MCF 10A (cell line): ENCODE results near the gene ARHGAP44. TPM values are rescaled to one million over a fixed set of nuclear protein-coding genes. Genes with fewer than 3 reads are reported as not detected.

Experiments
- Bru-seq: library from RNA; stranded (reverse); fragments of 400-500 nt; gene quantifications from one replicate; lab custom pipeline; 2021; lab: Mats Ljungman, UMichigan
- BruChase-seq, 2 experiments: library from RNA; stranded (reverse); fragments of 400-500 nt; gene quantifications; one replicate each; lab custom pipeline; 2021; lab: Mats Ljungman, UMichigan
- BruUV-seq: library from RNA; stranded (reverse); fragments of 400-500 nt; replicated peaks from 2 replicates; lab custom pipeline; 2021; lab: Mats Ljungman, UMichigan
- CTCF ChIA-PET: fragments of 300-600 bp; sonication (Branson Sonifier 250); formaldehyde crosslinking; extraction: SDS; loops from one replicate; lab custom pipeline; 2021; ENCODE audit warnings: antibody characterized with exemption, inconsistent platforms; lab: Yijun Ruan, JAX
- POLR2A ChIA-PET: fragments of 300-600, 350-650 bp; sonication (Branson Sonifier 250); formaldehyde crosslinking; extraction: SDS; loops from one replicate; lab custom pipeline; 2020; ENCODE audit warnings: antibody characterized with exemption, inconsistent platforms; lab: Yijun Ruan, JAX
- DNase-seq: peaks from one replicate; pipeline ENCODE4 v3.0.0-alpha.2; 2018; ENCODE audit not compliant: unreplicated experiment
- H3K27ac Mint-ChIP-seq: one replicate; pipeline ENCODE4 v1.8.0; 2022; ENCODE audit warnings: mild to moderate bottlenecking, low read depth, mixed read lengths; ENCODE audit not compliant: unreplicated experiment
- H3K27me3 Mint-ChIP-seq: one replicate; pipeline ENCODE4 v1.8.0; 2022; ENCODE audit warnings: mixed read lengths; ENCODE audit not compliant: insufficient read depth, unreplicated experiment
- H3K36me3 Mint-ChIP-seq: one replicate; pipeline ENCODE4 v1.8.0; 2022; ENCODE audit warnings: mild to moderate bottlenecking, moderate library complexity, mixed read lengths; ENCODE audit not compliant: insufficient read depth, unreplicated experiment
- H3K4me1 Mint-ChIP-seq: one replicate; pipeline ENCODE4 v1.8.0; 2022; ENCODE audit warnings: mixed read lengths; ENCODE audit not compliant: insufficient read depth, unreplicated experiment
- H3K4me3 Mint-ChIP-seq: one replicate; pipeline ENCODE4 v1.8.0; 2022; ENCODE audit warnings: mild to moderate bottlenecking, moderate library complexity, mixed read lengths; ENCODE audit not compliant: unreplicated experiment
- H3K9me3 Mint-ChIP-seq: one replicate; pipeline ENCODE4 v1.8.0; 2022; ENCODE audit warnings: mixed read lengths; ENCODE audit not compliant: unreplicated experiment
- intact Hi-C: fragments of 100-400 bp; cut with micrococcal nuclease; formaldehyde crosslinking; loops from 2 replicates; pipeline ENCODE4 v1.14.1; 2022
- long read RNA-seq: library from polyadenylated mRNA; stranded (forward); transcript quantifications from one replicate; pipeline ENCODE4 v2.0.0, GENCODE V29; 2022
- total RNA-seq: library from RNA; stranded (reverse); gene quantifications from 2 replicates; pipeline ENCODE4 v1.2.3, GENCODE V29; 2022
- TF ChIP-seq, protein P1 (sequence below): fragments of 200-600 bp; IDR thresholded peaks from one replicate; pipeline ENCODE4 v1.8.0; 2022; ENCODE audit warnings: antibody characterized with exemption, mild to moderate bottlenecking; ENCODE audit not compliant: unreplicated experiment

Gene ARHGAP44
- total RNA-seq (0.42 and 1.3 TPM in 2 replicates), Bru-seq, nascent RNA (percentile 15 among the genes with signal in this experiment), BruChase-seq, experiment 1, labeled RNA remaining after a 6-hour chase (percentile 16 among the genes with signal in this experiment), BruChase-seq, experiment 2, labeled RNA remaining after a 2-hour chase (percentile 17 among the genes with signal in this experiment)
- long read RNA-seq, partial matches to known transcripts: 1 of 2 reads
- long read RNA-seq, other reads (novel, unspliced or antisense): 1 of 2 reads

GRCh38 chr17:12789481-12790248 is at the start of gene ARHGAP44:
Gene ARHGAP44 (plus strand): TSS chr17:12789498. CDS start chr17:12789839, 341 bp downstream.
- peaks cover 6% of the 10 kb centered on the region for H3K9me3 Mint-ChIP-seq
- TF ChIP-seq, protein P1, sequence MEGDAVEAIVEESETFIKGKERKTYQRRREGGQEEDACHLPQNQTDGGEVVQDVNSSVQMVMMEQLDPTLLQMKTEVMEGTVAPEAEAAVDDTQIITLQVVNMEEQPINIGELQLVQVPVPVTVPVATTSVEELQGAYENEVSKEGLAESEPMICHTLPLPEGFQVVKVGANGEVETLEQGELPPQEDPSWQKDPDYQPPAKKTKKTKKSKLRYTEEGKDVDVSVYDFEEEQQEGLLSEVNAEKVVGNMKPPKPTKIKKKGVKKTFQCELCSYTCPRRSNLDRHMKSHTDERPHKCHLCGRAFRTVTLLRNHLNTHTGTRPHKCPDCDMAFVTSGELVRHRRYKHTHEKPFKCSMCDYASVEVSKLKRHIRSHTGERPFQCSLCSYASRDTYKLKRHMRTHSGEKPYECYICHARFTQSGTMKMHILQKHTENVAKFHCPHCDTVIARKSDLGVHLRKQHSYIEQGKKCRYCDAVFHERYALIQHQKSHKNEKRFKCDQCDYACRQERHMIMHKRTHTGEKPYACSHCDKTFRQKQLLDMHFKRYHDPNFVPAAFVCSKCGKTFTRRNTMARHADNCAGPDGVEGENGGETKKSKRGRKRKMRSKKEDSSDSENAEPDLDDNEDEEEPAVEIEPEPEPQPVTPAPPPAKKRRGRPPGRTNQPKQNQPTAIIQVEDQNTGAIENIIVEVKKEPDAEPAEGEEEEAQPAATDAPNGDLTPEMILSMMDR: no peak
- H3K27me3 Mint-ChIP-seq: peaks cover 21% of the 10 kb centered on the region
- no TSS peak for BruUV-seq
- no peak within 1 kb of the TSS for H3K27ac Mint-ChIP-seq
- H3K36me3 Mint-ChIP-seq: no peaks in the 10 kb centered on the region
- intact Hi-C loops: no loop called here
- POLR2A ChIA-PET: interaction anchor here (0.6 kb wide), 1 partner anchor 20 kb away, joined by 3 read pairs; no protein-coding TSS in a partner anchor
- peak within 1 kb of the TSS; percentile 17 for H3K4me3 Mint-ChIP-seq
- DNase-seq: no peak
- CTCF ChIA-PET: no interaction called here
- no peaks in the 10 kb centered on the region for H3K4me1 Mint-ChIP-seq

DNA sequence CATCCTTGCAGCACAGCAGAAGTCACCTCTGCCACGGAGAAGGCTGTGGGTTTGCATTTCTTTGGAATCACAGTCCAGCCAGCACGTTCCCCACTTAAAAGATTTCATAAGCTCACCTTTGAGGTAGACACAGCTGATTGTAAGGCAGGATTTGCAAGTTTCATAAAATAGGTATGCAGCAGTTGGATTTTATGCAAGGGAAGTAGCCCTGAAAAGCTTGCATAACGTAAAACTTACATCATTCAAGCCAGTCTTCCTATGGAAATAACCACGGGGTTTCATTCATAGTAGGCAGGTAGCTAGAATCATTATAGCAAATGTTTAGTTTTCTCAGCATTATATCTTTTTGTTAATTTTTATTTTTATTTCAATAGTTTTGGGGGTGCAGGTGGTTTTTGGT is 49.8 kb upstream of the ARHGAP44 start:
- POLR2A ChIA-PET: no interaction called here
- BruUV-seq: no TSS peak
- TF ChIP-seq, protein P1: no peak
- intact Hi-C loops: no loop called here
- no peak for DNase-seq
- Mint-ChIP-seq H3K36me3 (no peaks in the 10 kb centered on the region), H3K27ac (no peak overlapping the region), H3K27me3 (peaks cover 31% of the 10 kb centered on the region), H3K4me1 (peaks cover 4% of the 10 kb centered on the region), H3K4me3 (no peak overlapping the region), H3K9me3 (no peaks in the 10 kb centered on the region)
- CTCF ChIA-PET: interaction anchor here (0.6 kb wide), 1 partner anchor 507 kb away, joined by 3 read pairs; no protein-coding TSS in a partner anchor

GRCh38 chr17:12743046-12743445 is 46.3 kb upstream of the ARHGAP44 start:
- no peaks in the 10 kb centered on the region for H3K4me1 Mint-ChIP-seq
- H3K27me3 Mint-ChIP-seq: peaks cover 31% of the 10 kb centered on the region
- ChIA-PET POLR2A (no interaction called here), CTCF (interaction anchor here (0.6 to 2.6 kb wide), 10 partner anchors 8 to 562 kb away, joined by 3 to 24 read pairs (median 6); no protein-coding TSS in a partner anchor)
- no peak overlapping the region for H3K4me3 Mint-ChIP-seq
- intact Hi-C loops: loop anchor here (2.0 kb wide), 1 partner anchor 196 kb away; no protein-coding TSS in a partner anchor
- no TSS peak for BruUV-seq
- TF ChIP-seq, protein P1: no peak
- H3K27ac Mint-ChIP-seq: no peak overlapping the region
- peaks cover 10% of the 10 kb centered on the region for H3K9me3 Mint-ChIP-seq
- peak; percentile 65 for DNase-seq
- no peaks in the 10 kb centered on the region for H3K36me3 Mint-ChIP-seq

DNA sequence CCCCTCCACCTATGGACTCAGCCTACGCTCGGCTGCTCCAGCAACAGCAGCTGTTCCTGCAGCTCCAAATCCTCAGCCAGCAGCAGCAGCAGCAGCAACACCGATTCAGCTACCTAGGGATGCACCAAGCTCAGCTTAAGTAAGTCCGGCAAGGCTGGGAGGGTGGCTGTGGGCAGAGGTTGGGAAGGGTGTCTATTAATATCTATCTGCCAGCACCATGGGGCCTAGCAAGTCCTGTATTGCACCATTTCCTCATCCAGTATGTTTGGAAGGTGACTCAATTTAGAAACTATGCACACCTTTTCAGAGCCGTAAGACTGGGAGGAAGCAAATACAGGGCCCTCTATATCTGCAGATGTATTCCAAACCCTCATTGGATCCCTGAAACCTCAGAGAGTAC is 45.0 kb upstream of the ARHGAP44 start:
- TF ChIP-seq, protein P1: no peak
- BruUV-seq: no TSS peak
- Mint-ChIP-seq H3K27me3 (peaks cover 23% of the 10 kb centered on the region), H3K36me3 (no peaks in the 10 kb centered on the region), H3K4me1 (no peaks in the 10 kb centered on the region), H3K4me3 (no peak overlapping the region), H3K27ac (no peak overlapping the region), H3K9me3 (peaks cover 10% of the 10 kb centered on the region)
- intact Hi-C loops: no loop called here
- DNase-seq: peak; percentile 69
- ChIA-PET POLR2A (interaction anchor here (0.8 kb wide), 1 partner anchor 21 kb away, joined by 4 read pairs; no protein-coding TSS in a partner anchor), CTCF (interaction anchor here (0.7 kb wide), 1 partner anchor 618 kb away, joined by 3 read pairs; no protein-coding TSS in a partner anchor)
